GM12878 (cell line): Measurements from ENCODE around the gene GRIK5. TPM values are rescaled to one million over a fixed set of nuclear protein-coding genes. Genes with fewer than 3 reads are reported as not detected.

Source experiments
- ATAC-seq: fragments of 200-7000 bp; cut with Tn5 transposase; 3 replicates; pipeline ENCODE4 v1.9.1; 2020; ENCODE audit warnings: mild to moderate bottlenecking, moderate library complexity
- BruUV-seq: library from RNA; stranded (reverse); fragments of 400-500 nt; replicated peaks from 2 replicates; lab custom pipeline; 2021; lab: Mats Ljungman, UMichigan
- CTCF ChIA-PET: fragments of 300-600 bp; sonication (Branson Sonifier 250); formaldehyde crosslinking; extraction: SDS; loops from one replicate; lab custom pipeline; 2021; ENCODE audit warnings: inconsistent platforms; lab: Yijun Ruan, JAX
- POLR2A ChIA-PET: fragments of 350-600 bp; formaldehyde crosslinking; extraction: SDS; loops from one replicate; lab custom pipeline; 2021; ENCODE audit warnings: inconsistent platforms; lab: Charles Lee
- RAD21 ChIA-PET: fragments of 300-600 bp; sonication (Branson Sonifier 250); formaldehyde crosslinking; loops from one replicate; lab custom pipeline; 2023; ENCODE audit warnings: antibody characterized with exemption; ENCODE audit not compliant: unreplicated experiment; lab: Charles Lee
- SMC1A ChIA-PET: fragments of 300-600 bp; sonication (Branson Sonifier 250); formaldehyde crosslinking; loops from one replicate; lab custom pipeline; 2023; ENCODE audit not compliant: unreplicated experiment, uncharacterized antibody; lab: Charles Lee
- DNase-seq: peaks from one replicate; pipeline ENCODE4 v3.0.0-alpha.2; 2011; ENCODE audit warnings: low read depth, low spot score
- FAIRE-seq: peaks from 3 replicates; lab custom pipeline; 2011; peaks lifted over from hg19 to GRCh38; lab: Jason Lieb, UNC
- H2AFZ ChIP-seq: 2 replicates; pipeline ENCODE4 v1.6.0; 2011; ENCODE audit warnings: low read depth, low read length, control low read depth; ENCODE audit not compliant: control insufficient read depth
- H3K27ac ChIP-seq: 2 replicates; pipeline ENCODE4 v1.5.1; 2011; ENCODE audit warnings: control low read depth; ENCODE audit not compliant: control insufficient read depth, insufficient read depth
- H3K27me3 ChIP-seq, 2 experiments: replicated peaks in 1 of 2; 2 replicates each; pipeline versions ENCODE4 v1.6.0 to v1.6.1; 2011; ENCODE audit warnings: low read length in 1 of 2; ENCODE audit not compliant: control insufficient read depth in 2 of 2, insufficient read depth in 2 of 2
- H3K36me3 ChIP-seq, 2 experiments: 2 replicates each; pipeline ENCODE4 v1.5.1; 2011; ENCODE audit warnings: low read length in 1 of 2; ENCODE audit not compliant: control insufficient read depth in 2 of 2, insufficient read depth in 2 of 2
- H3K4me1 ChIP-seq: 2 replicates; pipeline ENCODE4 v1.6.1; 2011; ENCODE audit warnings: mild to moderate bottlenecking, low read length, moderate library complexity, mixed read lengths; ENCODE audit not compliant: control insufficient read depth, insufficient read depth
- H3K4me2 ChIP-seq: 2 replicates; pipeline ENCODE4 v1.6.0; 2011; ENCODE audit warnings: control low read depth; ENCODE audit not compliant: control insufficient read depth, insufficient read depth
- H3K4me3 ChIP-seq: fragments of 200-600 bp; sonication (generic); 2 replicates; pipeline ENCODE4 v1.5.1; 2016
- H3K79me2 ChIP-seq: 2 replicates; pipeline ENCODE4 v1.6.0; 2011; ENCODE audit warnings: low read length; ENCODE audit not compliant: control insufficient read depth, insufficient read depth
- H3K9ac ChIP-seq: 2 replicates; pipeline ENCODE4 v1.8.0; 2011; ENCODE audit warnings: low read length, control low read depth, mixed read lengths; ENCODE audit not compliant: control insufficient read depth, insufficient read depth
- H3K9me3 ChIP-seq: replicated peaks from 3 replicates; pipeline ENCODE4 v1.5.1; 2011; ENCODE audit warnings: mild to moderate bottlenecking, low read length; ENCODE audit not compliant: control insufficient read depth, insufficient read depth
- H4K20me1 ChIP-seq: 2 replicates; pipeline ENCODE4 v1.6.0; 2011; ENCODE audit not compliant: control insufficient read depth, insufficient read depth
- ASH2L ChIP-seq: fragments of 300-600, 200-600 bp; sonication (generic); IDR thresholded peaks from 2 replicates; pipeline ENCODE4 v1.6.1; 2017; ENCODE audit warnings: low read depth, mild to moderate bottlenecking, borderline replicate concordance
- BMI1 ChIP-seq: fragments of 450-650 bp; IDR thresholded peaks from 2 replicates; pipeline ENCODE4 v1.6.1; 2016; ENCODE audit warnings: mild to moderate bottlenecking, moderate library complexity, borderline replicate concordance
- E2F4 ChIP-seq: IDR thresholded peaks from 2 replicates; pipeline ENCODE4 v1.6.1; 2012; ENCODE audit warnings: low read depth, low read length, improper control_type of control experiment
- EP300 ChIP-seq, 2 experiments: fragments of 150-350 bp in 1 of 2; IDR thresholded peaks; 2 replicates each; pipeline ENCODE4 v1.6.1; 2011 to 2012; ENCODE audit warnings: low read depth in 2 of 2, low read length in 2 of 2, borderline replicate concordance in 1 of 2, improper control_type of control experiment in 1 of 2, inconsistent platforms in 1 of 2; ENCODE audit not compliant: control insufficient read depth in 1 of 2
- HDAC2 ChIP-seq: fragments of 200-600 bp; sonication (generic); IDR thresholded peaks from 2 replicates; pipeline ENCODE4 v1.6.1; 2017
- KDM1A ChIP-seq: fragments of 200-600 bp; sonication (generic); IDR thresholded peaks from 2 replicates; pipeline ENCODE4 v1.6.1; 2016; ENCODE audit warnings: borderline replicate concordance
- MLLT1 ChIP-seq: fragments of 450-650 bp; IDR thresholded peaks from 2 replicates; pipeline ENCODE4 v1.6.1; 2016; ENCODE audit warnings: mild to moderate bottlenecking
- PAX5 ChIP-seq: IDR thresholded peaks from 2 replicates; pipeline ENCODE4 v1.6.1; 2011; ENCODE audit warnings: low read depth, low read length, borderline replicate concordance
- POU2F2 ChIP-seq: IDR thresholded peaks from 3 replicates; pipeline ENCODE4 v1.6.1; 2011; ENCODE audit warnings: low read depth, mild to moderate bottlenecking, low read length, borderline replicate concordance
- REST ChIP-seq: IDR thresholded peaks from 2 replicates; pipeline ENCODE4 v1.6.1; 2012; ENCODE audit warnings: mild to moderate bottlenecking, low read depth, low read length
- TAF1 ChIP-seq: IDR thresholded peaks from 2 replicates; pipeline ENCODE4 v1.6.1; 2011; ENCODE audit warnings: mild to moderate bottlenecking, low read depth, low read length, borderline replicate concordance
- ZNF384 ChIP-seq: IDR thresholded peaks from 2 replicates; pipeline ENCODE4 v1.6.1; 2012; ENCODE audit warnings: low read depth, mild to moderate bottlenecking, low read length, improper control_type of control experiment, borderline replicate concordance
- WGBS: methylation state at CpG from one replicate; pipeline ENCODE4 v1.1.6; 2016; ENCODE audit warnings: low lambda C conversion rate; ENCODE audit not compliant: insufficient replicate concordance, insufficient coverage; ENCODE audit errors: missing lambda C conversion rate; 5-methylcytosine and 5-hydroxymethylcytosine counted together
- in situ Hi-C: fragments of 300-500 bp; cut with MboI; formaldehyde crosslinking; loops from 9 replicates; pipeline ENCODE4 v1.14.3; 2018; ENCODE audit warnings: mixed read lengths
- intact Hi-C: fragments of 100-400 bp; cut with micrococcal nuclease; formaldehyde crosslinking; loops from one replicate; pipeline ENCODE4 v1.14.2; 2022; ENCODE audit not compliant: unreplicated experiment
- polyA plus RNA-seq, 11 experiments: library from polyadenylated mRNA; depleted of rRNA in 4 of 11; unstranded in 6 of 11; stranded (reverse) in 5 of 11; fragments of >200 nt; fragmentation: Nextera tagmentation in 4 of 11; fragmentation: Illumina TruSeq in 1 of 11; extraction: Ambion mirVana in 4 of 11; extraction: Trizol in 1 of 11; gene quantifications; 1 replicate in 1 of 11; 2 replicates in 10 of 11; pipeline versions ENCODE4 v1.2.1 to v1.2.3, GENCODE V29; 2011 to 2016; ENCODE audit warnings: inconsistent platforms in 2 of 11, missing spikeins in 2 of 11, low read depth in 1 of 11
- total RNA-seq, 4 experiments: library from RNA; depleted of rRNA in 3 of 4; stranded (reverse); fragments of >200 nt in 3 of 4; fragmentation: Illumina TruSeq in 1 of 4; extraction: Trizol in 1 of 4; gene quantifications; 2 replicates each; pipeline versions ENCODE4 v1.2.1 to v1.2.3, GENCODE V29; 2013 to 2021
- TF ChIP-seq, protein P1 (sequence below): IDR thresholded peaks from 2 replicates; pipeline ENCODE4 v1.6.1; 2012; ENCODE audit warnings: low read length, inconsistent platforms
- TF ChIP-seq, protein P2 (sequence below): IDR thresholded peaks from 2 replicates; pipeline ENCODE4 v1.6.1; 2011; ENCODE audit warnings: borderline replicate concordance, low read depth, mild to moderate bottlenecking, moderate library complexity, mixed read lengths, low read length; ENCODE audit not compliant: insufficient read depth; ENCODE audit errors: extremely low read length

Gene GRIK5
- total and polyA plus RNA-seq, 10 of the 15 experiments (the other 5 are each of a cell fraction or from before 2014, with no cell fraction given), result 0.03 to 0.23 (median 0.07) TPM; not detected in 3

DNA sequence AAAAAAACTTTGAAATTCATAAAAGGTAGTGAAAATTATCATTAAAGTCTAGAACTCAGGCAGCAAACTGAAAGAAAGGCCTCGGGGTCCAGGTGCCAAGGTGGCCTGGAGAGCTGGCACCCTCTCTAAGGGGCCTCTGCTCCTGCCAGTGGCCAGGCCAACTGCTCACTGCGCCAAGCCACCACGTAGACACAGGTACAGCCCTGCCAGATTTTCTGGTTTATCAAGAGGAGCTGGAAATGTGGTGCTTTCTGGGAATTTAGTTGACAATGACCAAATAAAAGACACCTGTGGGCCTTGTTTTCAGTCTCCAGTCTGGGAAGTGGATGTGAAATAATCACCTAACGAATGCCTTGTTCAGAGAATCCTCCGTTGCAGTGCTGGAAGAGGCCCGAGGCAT, 28.8 kb upstream of the GRIK5 start (continued):
- TF ChIP-seq REST, result no peak
- no peak for TF ChIP-seq BMI1
- TF ChIP-seq ASH2L, result no peak
- TF ChIP-seq, protein P1, sequence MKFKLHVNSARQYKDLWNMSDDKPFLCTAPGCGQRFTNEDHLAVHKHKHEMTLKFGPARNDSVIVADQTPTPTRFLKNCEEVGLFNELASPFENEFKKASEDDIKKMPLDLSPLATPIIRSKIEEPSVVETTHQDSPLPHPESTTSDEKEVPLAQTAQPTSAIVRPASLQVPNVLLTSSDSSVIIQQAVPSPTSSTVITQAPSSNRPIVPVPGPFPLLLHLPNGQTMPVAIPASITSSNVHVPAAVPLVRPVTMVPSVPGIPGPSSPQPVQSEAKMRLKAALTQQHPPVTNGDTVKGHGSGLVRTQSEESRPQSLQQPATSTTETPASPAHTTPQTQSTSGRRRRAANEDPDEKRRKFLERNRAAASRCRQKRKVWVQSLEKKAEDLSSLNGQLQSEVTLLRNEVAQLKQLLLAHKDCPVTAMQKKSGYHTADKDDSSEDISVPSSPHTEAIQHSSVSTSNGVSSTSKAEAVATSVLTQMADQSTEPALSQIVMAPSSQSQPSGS, result no peak

DNA sequence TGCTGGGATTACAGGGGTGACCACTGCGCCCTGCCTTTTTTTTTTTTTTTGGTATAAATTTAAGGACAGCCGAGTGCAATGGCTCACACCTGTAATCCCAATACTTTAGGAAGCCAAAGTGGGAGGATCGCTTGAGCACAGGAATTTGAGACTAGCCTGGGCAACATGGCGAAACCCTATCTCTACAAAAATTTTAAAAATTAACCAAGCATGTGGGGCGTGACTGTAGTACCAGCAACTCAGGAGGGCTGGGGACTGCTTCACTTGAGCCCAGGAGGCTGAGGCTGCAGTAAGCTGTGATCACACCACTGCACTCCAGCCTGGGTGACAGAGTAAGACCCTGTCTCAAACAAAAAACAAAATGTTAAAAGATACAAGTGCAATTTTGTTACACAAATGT, 27.5 kb upstream of the GRIK5 start:
- ChIA-PET POLR2A (no interaction called here), RAD21 (no interaction called here), SMC1A (no interaction called here), CTCF (no interaction called here)
- Histone ChIP-seq H3K27ac (no peak overlapping the region), H3K36me3 (peaks cover 30 to 34% of the 10 kb centered on the region in 2 experiments), H3K79me2 (no peaks in the 10 kb centered on the region), H3K4me2 (no peak overlapping the region), H2AFZ (no peak overlapping the region), H3K4me3 (no peak overlapping the region), H3K9me3 (no peaks in the 10 kb centered on the region), H3K27me3 (no peaks in the 10 kb centered on the region), H3K9ac (no peak overlapping the region), H4K20me1 (no peaks in the 10 kb centered on the region), H3K4me1 (peaks cover 1% of the 10 kb centered on the region)
- in situ Hi-C loops, result no loop called here
- WGBS, result 99% methylated on average over 4 of the region's 5 CpGs
- DNase-seq (no peak), ATAC-seq (no peak), FAIRE-seq (no peak)
- no TSS peak for BruUV-seq
- intact Hi-C loops, result no loop called here
- no peak for TF ChIP-seq POU2F2
- TF ChIP-seq TAF1, result no peak
- no peak for TF ChIP-seq HDAC2
- TF ChIP-seq KDM1A, result no peak
- no peak for TF ChIP-seq ZNF384
- no peak for TF ChIP-seq MLLT1
- TF ChIP-seq, protein P2, sequence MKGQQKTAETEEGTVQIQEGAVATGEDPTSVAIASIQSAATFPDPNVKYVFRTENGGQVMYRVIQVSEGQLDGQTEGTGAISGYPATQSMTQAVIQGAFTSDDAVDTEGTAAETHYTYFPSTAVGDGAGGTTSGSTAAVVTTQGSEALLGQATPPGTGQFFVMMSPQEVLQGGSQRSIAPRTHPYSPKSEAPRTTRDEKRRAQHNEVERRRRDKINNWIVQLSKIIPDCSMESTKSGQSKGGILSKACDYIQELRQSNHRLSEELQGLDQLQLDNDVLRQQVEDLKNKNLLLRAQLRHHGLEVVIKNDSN, result no peak
- TF ChIP-seq PAX5, result no peak
- TF ChIP-seq EP300 (IDR thresholded peaks at IDR 0.05; ENCODE audit: borderline replicate concordance in 1 of 2, control insufficient read depth in 1 of 2, low read depth in 2 of 2, low read length in 2 of 2), result no peak
- no peak for TF ChIP-seq E2F4
